WTC11 (cell line): ENCODE results near the gene VWA3B.

Experiments
- CTCF ChIP-seq: fragments of 200-600 bp; IDR thresholded peaks from 2 replicates; pipeline ENCODE4 v1.8.0; 2022; ENCODE audit warnings: antibody characterized with exemption
- NR1H2 ChIP-seq: sonication (generic); formaldehyde crosslinking; IDR thresholded peaks from 2 replicates; pipeline ENCODE4 v1.9.0; 2021; ENCODE audit warnings: mild to moderate bottlenecking, moderate library complexity, missing genetic modification reagents
- TP53 ChIP-seq: sonication (generic); formaldehyde crosslinking; IDR thresholded peaks from 2 replicates; pipeline ENCODE4 v1.8.1; 2023; ENCODE audit warnings: mild to moderate bottlenecking, missing genetic modification reagents

- no peak for TF ChIP-seq CTCF
- TF ChIP-seq TP53 (CRISPR knock-in tag): no peak
- no peak for TF ChIP-seq NR1H2 (CRISPR knock-in tag)
These were observed 211.8 kb downstream of the VWA3B start for GRCh38 chr2:98298683-98299164.
